A549 treated with CORT108297 at 1 μM for 4 hours (cell line): ENCODE measurements around the gene SPDYE1. TPM values are rescaled to one million over a fixed set of nuclear protein-coding genes. Genes with fewer than 3 reads are reported as not detected.

Experiments
- total RNA-seq: library from RNA; stranded (reverse); fragments of 200-300 nt; extraction: Qiagen RNA extraction; gene quantifications from 5 replicates; pipeline ENCODE4 v1.2.3, GENCODE V29; 2022

SPDYE1 gene, protein sequence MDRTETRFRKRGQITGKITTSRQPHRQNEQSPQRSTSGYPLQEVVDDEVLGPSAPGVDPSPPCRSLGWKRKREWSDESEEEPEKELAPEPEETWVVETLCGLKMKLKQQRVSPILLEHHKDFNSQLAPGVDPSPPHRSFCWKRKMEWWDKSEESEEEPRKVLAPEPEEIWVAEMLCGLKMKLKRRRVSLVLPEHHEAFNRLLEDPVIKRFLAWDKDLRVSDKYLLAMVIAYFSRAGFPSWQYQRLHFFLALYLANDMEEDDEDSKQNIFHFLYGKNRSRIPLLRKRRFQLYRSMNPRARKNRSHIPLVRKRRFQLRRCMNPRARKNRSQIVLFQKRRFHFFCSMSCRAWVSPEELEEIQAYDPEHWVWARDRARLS
- total RNA-seq, result not detected in 5 replicates

DNA sequence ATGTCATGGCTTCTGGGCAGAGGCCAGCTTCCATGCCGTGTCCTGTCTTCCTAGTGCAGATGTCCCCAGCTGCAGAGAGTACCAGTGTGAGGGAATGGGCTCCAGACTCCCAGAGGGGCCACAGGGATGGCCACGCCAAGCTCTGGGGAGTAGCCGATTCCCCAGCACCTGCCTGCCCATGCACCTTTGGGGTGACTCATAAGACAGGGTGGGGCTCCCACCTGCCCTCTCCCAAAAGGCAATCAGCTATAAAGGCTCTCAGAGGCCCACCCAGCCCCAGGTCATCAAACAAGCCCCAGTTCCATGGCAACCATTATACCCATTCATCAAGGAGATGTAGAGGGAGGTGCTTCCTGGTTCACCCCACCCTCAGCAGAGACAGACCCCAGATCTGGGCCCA, at the start of gene SPDYE1:
Gene SPDYE1, plus strand, starts transcription at position 366 of the 400 bp plus-strand sequence. CDS start 2,053 bp downstream, outside the sequence.

DNA sequence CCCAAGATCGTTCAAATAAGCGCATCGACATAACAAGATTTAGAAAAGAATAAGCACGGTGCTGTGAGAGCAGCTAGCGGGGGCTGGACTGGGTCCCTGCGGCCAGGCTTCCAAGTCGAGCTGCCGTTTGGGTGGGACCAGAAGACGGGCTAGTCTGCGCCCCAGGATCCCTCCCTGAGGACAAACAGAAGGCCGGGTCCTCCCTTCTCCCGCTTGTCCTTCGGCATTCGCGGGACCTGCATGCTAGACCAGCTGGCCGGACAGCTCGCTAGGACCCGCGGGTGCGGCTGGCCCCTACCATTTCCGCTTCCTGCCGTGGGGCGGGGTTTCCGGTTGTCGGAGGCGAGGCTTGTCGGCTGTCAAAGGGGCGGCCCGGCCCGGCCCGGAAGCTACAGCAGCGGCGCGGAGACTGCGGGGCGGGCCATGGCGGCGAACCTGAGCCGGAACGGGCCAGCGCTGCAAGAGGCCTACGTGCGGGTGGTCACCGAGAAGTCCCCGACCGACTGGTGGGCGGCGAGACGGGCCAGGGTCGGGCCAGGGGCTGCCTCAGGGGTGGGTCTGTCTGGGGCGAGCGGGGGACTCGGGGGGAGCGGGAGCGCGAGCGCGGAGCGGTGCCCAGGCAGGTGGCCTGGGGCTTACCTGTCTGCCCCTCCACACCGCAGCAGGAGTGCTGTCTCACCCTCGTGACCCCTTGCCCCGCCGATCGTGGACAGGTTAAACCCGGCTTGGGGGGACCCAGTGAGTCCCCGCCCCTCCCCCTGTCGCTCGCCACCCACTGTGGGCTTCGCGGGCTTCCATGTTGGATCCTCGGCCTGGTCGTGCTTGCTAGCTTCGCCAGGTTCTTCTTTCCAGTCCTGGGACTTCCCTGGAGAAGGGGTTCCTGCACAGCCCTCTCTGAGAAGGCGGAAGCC, 46.9 kb downstream of the SPDYE1 start, which contains the start of gene DBNL:
Gene DBNL, plus strand, starts transcription at position 388 of the 911 bp plus-strand sequence. Its CDS starts 36 bp downstream, at position 424.

Other genes with a start within 250 kb of the SPDYE1 start
- 67.3 to 79.6 TPM (median 71.9 TPM) in 5 replicates for gene BLVRA, start 239.2 kb upstream of the SPDYE1 start, total RNA-seq
- 239 to 271 TPM (median 265 TPM) in 5 replicates for gene MRPS24, start 128.4 kb upstream of the SPDYE1 start, total RNA-seq
- 25.5 to 29.3 TPM (median 28.3 TPM) in 5 replicates for gene URGCP, start 91.3 kb upstream of the SPDYE1 start, total RNA-seq
- 7.1 to 11.7 TPM (median 10.1 TPM) in 5 replicates for gene UBE2D4, start 71.5 kb upstream of the SPDYE1 start, total RNA-seq
- 56.5 to 77.6 TPM (median 70.8 TPM) in 5 replicates for gene DBNL, start 46.8 kb downstream of the SPDYE1 start, total RNA-seq
- not detected in 5 replicates for gene PGAM2, start 67.7 kb downstream of the SPDYE1 start, total RNA-seq
- 4.1 to 8.5 TPM (median 7.2 TPM) in 5 replicates for gene POLM, start 84.6 kb downstream of the SPDYE1 start, total RNA-seq
- 0.02 TPM in 1 of 5 replicates, not detected in the others for gene AEBP1, start 106.4 kb downstream of the SPDYE1 start, total RNA-seq
- 144 to 174 TPM (median 172 TPM) in 5 replicates for gene POLD2, start 125.7 kb downstream of the SPDYE1 start, total RNA-seq
- gene MYL7, start 143.4 kb downstream of the SPDYE1 start, total RNA-seq, result not detected in 5 replicates
- not detected in 5 replicates for gene GCK, start 191.5 kb downstream of the SPDYE1 start, total RNA-seq
- 117 to 126 TPM (median 120 TPM) in 5 replicates for gene YKT6, start 203.1 kb downstream of the SPDYE1 start, total RNA-seq